NCI-H524 (cell line): ENCODE data around the gene TMED8.
A peak's percentile ranks its signal among the peaks of the same experiment; 100 is the strongest.
"Not testable (repeated sequence)": the region's sequence is repeated elsewhere in the genome, so short reads cannot be mapped to it uniquely, and the experiment has no call there.

Experiments
- DNase-seq, 2 experiments: peaks; one replicate each; lab custom pipeline; 2025; lab: John Stamatoyannopoulos, UW

The TMED8 gene

DNA sequence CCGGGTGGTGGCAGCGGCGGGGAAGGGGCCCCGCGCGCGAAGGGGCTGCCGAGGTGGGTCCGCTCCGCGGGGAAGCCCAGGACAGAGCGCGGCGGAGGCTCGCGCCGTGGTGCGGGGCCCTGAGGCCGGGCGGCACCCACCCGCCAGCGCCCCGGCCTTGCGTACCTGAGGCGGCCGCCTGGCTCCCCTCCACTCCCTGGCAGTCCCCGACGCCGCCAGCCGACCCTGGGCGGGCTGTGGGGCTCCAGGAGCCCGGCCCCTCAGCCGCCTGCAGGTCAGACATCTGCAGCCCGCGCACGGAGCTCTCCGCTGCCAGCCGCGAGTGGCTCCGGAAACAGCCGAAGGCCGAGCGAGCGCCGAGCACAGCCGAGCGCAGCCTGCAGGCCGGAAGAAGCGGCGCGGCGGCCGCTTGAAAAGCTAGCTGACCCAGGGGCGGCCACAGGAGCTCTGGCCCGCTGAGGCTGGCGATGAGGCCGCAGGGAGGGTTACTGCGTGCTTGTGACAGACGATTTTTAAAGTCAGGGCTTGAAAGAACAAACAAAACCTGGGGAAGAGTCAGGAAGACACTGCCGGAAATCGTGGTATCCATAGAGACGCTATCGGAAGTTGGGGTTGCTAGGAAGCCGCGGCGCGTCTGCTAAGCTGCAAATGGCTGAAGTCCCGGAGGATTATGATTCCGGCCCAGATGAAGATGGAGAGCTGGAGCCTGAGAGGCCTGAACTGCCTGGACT is at the start of gene TMED8, which contains the start of gene SAMD15:
TSS of gene TMED8 (minus strand) at position 324 of the 731 bp plus-strand sequence. CDS start at position 283, 41 bp downstream.
TSS of gene SAMD15 (plus strand) at position 609 of the 731 bp plus-strand sequence. CDS start at position 649, 40 bp downstream.
- peak; percentile 87 to 90 for DNase-seq

DNA sequence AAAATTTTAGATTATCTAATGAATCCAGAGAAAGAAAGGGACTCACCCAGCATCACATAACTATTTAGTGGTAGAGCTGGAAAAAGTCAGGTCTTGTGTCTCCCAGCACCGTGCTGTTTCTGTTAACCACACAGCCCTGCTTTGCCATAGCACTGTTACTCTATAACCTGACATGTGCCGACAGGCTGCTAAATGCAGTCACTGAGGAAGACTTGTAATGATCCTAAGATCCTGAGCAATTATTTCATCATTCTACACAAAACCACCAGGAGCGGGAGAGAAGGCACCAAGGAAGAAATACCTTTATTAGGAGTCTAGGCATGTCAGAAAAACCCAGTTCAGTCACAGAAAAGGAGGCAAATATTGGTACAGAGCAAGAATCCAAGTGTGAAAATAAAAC is 49.5 kb upstream of the TMED8 start:
- no peak for DNase-seq

GRCh38 chr14:77424862-77425261 is 48.0 kb upstream of the TMED8 start:
- no peak for DNase-seq

DNA sequence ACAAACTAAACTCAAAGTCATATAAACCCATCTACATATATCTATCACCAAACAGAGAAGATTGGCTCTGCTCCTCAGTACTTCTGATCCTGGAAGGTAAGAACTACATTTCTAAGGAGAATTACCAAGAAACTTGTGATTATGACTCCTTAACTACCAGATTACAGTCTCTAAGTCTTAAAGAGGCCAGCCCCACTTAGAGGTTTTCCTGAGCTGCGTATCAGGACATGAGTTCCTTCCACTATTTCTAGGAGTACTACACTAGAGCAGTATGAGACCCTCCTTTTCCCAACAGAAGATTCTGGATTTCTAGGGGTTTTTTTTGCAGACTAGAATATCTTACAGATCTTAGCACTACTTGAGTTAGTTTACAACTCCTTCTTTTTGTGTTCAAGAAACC is 46.5 kb upstream of the TMED8 start, which contains the start of gene NOXRED1:
TSS of gene NOXRED1 (minus strand) at position 101 of the 400 bp plus-strand sequence. CDS start 634 bp downstream, outside the sequence.
- no peak for DNase-seq

DNA sequence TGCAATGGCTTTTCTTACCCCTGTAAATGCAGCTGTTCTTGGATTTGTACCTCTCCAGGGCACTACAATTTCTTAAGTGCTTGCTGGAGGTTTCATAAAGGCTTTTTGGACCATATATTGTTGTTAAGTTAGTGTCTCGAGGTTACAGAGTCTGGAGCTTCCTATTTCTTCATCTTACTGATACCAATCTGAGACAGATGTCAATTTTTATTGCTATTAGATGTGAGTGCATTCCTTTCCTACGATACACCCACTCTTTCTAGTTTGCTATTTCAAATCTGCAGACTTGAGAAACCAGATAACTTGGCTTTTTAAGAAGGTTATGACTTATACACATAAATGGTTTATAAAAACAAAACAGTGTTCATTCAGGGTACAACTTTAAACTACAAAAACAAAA is 44.3 kb upstream of the TMED8 start:
- DNase-seq: no peak

DNA sequence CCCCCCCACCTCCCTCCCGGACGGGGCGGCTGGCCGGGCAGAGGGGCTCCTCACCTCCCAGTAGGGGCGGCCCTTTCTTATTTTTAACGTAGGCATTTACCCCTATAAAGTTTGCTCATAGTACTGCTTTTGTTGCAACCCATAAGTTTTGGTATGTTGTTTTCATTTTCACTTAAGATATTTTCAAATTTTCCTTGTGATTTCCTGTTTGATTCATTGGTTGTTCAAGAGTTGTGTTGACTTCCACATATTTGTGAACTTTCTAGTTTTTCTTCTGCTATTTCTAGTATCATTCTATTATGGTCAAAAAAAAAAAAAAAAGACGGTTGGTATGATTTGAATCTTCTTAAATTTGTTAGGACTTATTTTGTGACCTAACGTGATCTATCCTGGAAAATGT is 39.9 kb upstream of the TMED8 start:
- DNase-seq: no peak

GRCh38 chr14:77416098-77416497 is 39.2 kb upstream of the TMED8 start:
- peak in 1 of 2 experiments; percentile 15 for DNase-seq

DNA sequence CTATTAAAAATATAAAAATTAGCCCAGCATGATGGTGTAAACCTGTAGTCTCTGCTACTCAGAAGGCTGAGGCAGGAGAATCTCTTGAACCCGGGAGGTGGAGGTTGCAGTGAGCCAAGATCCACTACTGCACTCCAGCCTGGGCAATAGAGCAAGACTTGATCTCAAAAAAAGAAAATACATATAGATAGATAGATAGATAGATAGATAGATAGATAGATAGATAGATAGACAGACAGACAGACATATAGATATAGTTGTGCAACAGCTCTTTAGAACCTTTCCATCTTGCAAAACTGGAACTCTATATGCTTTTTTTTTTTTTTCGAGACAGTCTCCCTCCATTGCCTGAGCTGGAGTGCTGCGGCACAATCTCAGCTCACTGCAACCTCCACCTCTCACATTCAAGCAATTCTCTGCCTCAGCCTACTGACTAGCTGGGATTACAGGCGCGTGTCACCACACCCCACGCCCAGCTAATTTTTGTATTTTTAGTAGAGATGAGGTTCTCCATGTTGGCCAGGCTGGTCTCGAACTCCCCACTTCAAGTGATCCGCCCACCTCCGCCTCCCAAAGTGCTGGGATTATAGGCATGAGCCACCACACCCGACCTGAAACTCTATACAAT is 38.6 kb upstream of the TMED8 start:
- DNase-seq: not testable (repeated sequence)

DNA sequence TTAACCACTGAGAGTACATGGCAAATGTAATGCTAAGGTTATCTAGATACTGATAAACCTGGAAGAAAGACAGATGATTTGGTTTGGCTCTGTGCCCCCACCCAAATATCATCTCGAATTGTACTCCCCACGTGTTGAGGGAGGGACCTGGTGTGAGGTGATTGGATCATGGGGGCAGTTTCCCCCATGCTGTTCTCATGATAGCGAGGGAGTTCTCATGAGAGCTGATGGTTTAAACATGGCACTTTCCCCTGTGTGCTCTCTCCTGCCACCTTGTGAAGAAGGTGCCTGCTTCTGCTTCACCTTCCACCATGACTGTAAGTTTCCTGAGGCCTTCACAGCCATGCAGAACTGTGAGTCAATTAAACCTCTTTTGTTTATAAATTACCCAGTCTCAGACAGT is 32.2 kb upstream of the TMED8 start:
- peak; percentile 36 to 53 for DNase-seq

DNA sequence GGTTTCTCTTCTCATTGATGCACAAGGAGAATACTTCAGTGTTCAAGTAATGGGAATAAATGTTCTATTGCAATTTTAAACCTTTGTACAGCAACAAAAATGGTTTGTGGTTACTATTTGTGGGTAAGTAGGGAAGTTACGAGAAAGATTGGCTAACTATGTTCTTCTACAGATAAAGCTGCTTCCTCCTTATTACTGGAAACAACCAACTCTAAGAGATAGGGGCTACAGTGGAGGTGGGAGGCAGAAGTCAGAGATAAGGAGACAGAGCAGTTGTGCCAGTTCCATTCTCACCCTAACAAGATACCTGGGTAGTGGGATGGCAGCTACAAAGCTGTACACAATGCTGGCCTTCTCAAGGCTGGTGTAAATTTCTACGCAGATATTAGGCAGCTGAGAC is 30.3 kb upstream of the TMED8 start:
- no peak for DNase-seq

GRCh38 chr14:77406718-77407117 is 29.8 kb upstream of the TMED8 start:
- no peak for DNase-seq

- DNase-seq: no peak
These were observed 29.2 kb upstream of the TMED8 start for GRCh38 chr14:77406086-77406485.

GRCh38 chr14:77403768-77404167 is 26.9 kb upstream of the TMED8 start:
- no peak for DNase-seq

DNA sequence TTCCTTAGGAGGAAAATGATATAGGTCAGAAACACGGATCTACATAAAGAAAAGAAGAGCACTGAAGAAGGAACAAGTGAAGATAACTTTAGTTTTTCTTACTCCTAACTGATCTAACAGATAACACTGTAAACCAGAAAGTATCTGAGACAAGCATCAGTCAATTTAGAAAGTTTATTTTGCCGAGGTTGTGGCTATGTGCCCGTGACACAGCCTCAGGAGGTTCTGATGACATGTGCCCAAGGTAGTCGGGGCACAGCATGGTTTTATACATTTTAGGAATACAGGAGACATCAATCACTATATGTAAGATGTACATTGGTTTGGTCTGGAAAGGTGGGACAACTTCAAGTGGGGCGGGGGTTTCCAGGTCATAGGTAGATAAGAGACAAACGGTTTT is 23.3 kb upstream of the TMED8 start:
- DNase-seq: no peak

- DNase-seq: no peak
These were observed 13.3 kb upstream of the TMED8 start for GRCh38 chr14:77390188-77390587.

DNA sequence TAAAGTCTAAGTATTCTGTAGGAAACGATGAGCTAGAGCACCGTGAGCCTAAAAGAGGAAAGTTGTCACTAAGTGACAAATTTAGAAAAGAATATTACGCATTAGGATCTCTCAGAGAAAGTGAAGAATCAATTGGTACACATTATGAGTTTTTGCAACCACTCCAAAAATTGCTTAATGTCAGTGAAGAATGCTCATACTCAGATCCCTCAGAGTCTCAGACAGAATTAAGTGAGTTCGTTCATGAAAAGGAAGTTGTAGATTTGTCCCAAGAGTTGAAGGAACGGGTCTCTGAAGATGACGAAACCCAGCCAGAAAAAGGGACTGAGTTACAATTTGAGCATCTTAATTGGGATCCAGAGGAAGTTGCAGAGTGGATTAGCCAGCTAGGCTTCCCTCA is 1.8 kb upstream of the TMED8 start:
- DNase-seq: no peak

- no peak for DNase-seq
These were observed 579 bp upstream of the TMED8 start for GRCh38 chr14:77377502-77377844.

DNA sequence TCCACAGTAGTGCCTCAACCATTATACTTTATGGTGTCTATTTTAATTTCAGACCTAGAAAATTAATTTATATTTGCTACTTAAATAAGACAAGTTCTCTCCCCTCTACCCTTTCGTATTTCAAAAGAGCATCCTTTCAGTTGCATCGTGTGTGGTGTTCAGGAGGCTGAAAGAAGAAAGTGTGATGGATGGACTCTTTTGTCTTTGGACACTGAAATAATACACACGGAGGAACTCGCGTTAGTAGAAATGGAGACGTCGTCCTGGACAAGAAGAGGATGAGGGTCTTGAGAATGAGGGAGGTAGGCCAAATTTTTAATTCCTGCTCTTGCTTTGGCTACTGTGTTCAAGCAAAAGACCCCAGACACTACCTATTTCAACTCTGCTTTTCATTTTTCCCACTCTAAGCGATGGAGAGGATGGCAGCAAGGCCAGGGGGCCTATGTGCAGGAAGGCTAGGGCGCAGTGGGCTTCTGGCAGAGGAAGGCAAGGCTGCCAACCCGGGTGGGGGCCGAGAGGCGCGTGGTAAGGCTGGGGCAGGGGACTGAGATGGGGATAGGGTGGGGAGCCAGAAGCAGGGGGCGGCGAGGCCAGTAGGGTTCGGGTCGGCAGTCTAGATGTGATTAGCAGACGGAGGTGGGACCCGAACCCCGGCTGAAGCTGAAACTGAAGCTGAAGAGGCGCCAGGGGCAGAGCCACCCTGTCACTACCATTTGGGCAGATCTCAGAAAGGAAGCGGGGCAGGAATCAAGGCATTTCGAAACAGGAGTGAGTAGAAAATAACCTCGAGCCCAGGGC is 722 bp downstream of the TMED8 start:
- DNase-seq: peak in 1 of 2 experiments; percentile 46

GRCh38 chr14:77375164-77375950 is 1.5 kb downstream of the TMED8 start:
- DNase-seq: no peak

- no peak for DNase-seq
These were observed 4.5 kb downstream of the TMED8 start for GRCh38 chr14:77372304-77372841.

DNA sequence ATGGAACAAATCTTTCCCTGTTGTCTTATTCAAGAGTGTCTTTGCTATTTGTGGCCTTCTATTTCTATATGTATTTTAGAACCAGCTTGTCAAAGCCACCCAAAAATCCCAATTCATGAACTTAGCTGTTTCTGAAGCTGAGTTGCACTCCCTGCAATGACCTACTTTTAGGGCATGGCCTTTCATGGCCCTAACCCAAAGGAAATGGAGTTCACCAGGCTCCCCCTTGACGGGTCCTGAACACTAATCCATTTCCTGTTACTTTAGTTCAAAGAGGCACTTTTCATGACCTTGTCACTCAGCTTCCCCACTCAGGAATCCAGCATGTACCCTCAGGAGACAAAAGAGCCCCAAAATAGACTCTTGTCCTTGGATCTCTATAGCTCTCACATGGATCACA is 7.6 kb downstream of the TMED8 start:
- no peak for DNase-seq

DNA sequence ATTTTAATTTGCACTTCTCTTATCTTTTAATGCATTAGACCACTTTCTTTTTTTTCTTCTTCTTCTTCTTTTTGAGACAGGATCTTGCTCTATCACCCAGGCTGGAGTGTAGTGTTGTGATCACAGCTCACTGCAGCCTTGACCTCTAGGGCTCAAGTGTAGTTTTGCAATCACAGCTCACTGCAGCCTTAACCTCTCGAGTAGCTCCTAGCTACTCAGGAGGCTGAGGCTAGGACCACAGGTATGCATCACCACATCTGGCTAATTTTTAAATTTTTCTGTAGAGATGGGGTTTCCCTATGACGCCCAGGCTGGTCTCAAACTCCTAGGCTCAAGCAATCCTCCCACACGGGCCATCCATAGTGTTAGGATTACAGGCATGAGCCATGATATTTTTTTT is 12.7 kb downstream of the TMED8 start:
- no peak for DNase-seq
